Astrocyte (in vitro differentiated cells and primary cell): ENCODE measurements around the gene COL12A1. TPM values are rescaled to one million over a fixed set of nuclear protein-coding genes. Genes with fewer than 3 reads are reported as not detected.

Experiments used
- DNase-seq: peaks from one replicate; pipeline ENCODE4 v3.0.0-alpha.2; 2010; ENCODE audit warnings: low read depth
- FAIRE-seq: peaks from 2 replicates; lab custom pipeline; 2011; peaks lifted over from hg19 to GRCh38; lab: Jason Lieb, UNC
- H2AFZ ChIP-seq: 2 replicates; pipeline ENCODE4 v1.6.0; 2012; ENCODE audit warnings: low read depth, low read length, inconsistent platforms
- H3K27ac ChIP-seq: 2 replicates; pipeline ENCODE4 v1.5.1; 2011; ENCODE audit warnings: low read depth, low read length, inconsistent platforms
- H3K27me3 ChIP-seq: 2 replicates; pipeline ENCODE4 v1.6.0; 2011; ENCODE audit warnings: low read length, inconsistent platforms; ENCODE audit not compliant: insufficient read depth
- H3K36me3 ChIP-seq: 2 replicates; pipeline ENCODE4 v1.5.1; 2011; ENCODE audit warnings: low read length, inconsistent platforms; ENCODE audit not compliant: insufficient read depth
- H3K4me1 ChIP-seq: 2 replicates; pipeline ENCODE4 v1.5.1; 2011; ENCODE audit warnings: low read length, inconsistent platforms; ENCODE audit not compliant: insufficient read depth
- H3K4me2 ChIP-seq: 2 replicates; pipeline ENCODE4 v1.6.0; 2012; ENCODE audit warnings: low read length, inconsistent platforms
- H3K4me3 ChIP-seq: 2 replicates; pipeline ENCODE4 v1.5.1; 2011; ENCODE audit warnings: low read depth, mild to moderate bottlenecking, low read length, inconsistent platforms; ENCODE audit not compliant: insufficient read depth
- H3K79me2 ChIP-seq: 2 replicates; pipeline ENCODE4 v1.6.0; 2012; ENCODE audit warnings: mild to moderate bottlenecking, low read length, inconsistent platforms; ENCODE audit not compliant: insufficient read depth
- H3K9ac ChIP-seq: 2 replicates; pipeline ENCODE4 v1.6.0; 2012; ENCODE audit warnings: mild to moderate bottlenecking, low read length, inconsistent platforms
- H3K9me3 ChIP-seq: 2 replicates; pipeline ENCODE4 v1.5.1; 2012; ENCODE audit warnings: low read depth, mild to moderate bottlenecking, low read length, inconsistent platforms; ENCODE audit not compliant: insufficient read depth
- H4K20me1 ChIP-seq: 2 replicates; pipeline ENCODE4 v1.6.0; 2012; ENCODE audit warnings: low read length, inconsistent platforms; ENCODE audit not compliant: insufficient read depth
- H3K27ac Mint-ChIP-seq: one replicate; pipeline ENCODE4 v1.8.0; 2021; ENCODE audit warnings: mild to moderate bottlenecking, mixed read lengths; ENCODE audit not compliant: unreplicated experiment
- H3K27me3 Mint-ChIP-seq: one replicate; pipeline ENCODE4 v1.8.0; 2021; ENCODE audit warnings: low read depth, mixed read lengths; ENCODE audit not compliant: unreplicated experiment
- H3K36me3 Mint-ChIP-seq: one replicate; pipeline ENCODE4 v1.8.0; 2021; ENCODE audit warnings: low read depth, mixed read lengths; ENCODE audit not compliant: unreplicated experiment
- H3K4me1 Mint-ChIP-seq: one replicate; pipeline ENCODE4 v1.8.0; 2021; ENCODE audit warnings: low read depth, mixed read lengths; ENCODE audit not compliant: unreplicated experiment
- H3K4me3 Mint-ChIP-seq: one replicate; pipeline ENCODE4 v1.8.0; 2021; ENCODE audit warnings: mild to moderate bottlenecking, moderate library complexity, mixed read lengths; ENCODE audit not compliant: unreplicated experiment
- H3K9me3 Mint-ChIP-seq: one replicate; pipeline ENCODE4 v1.8.0; 2021; ENCODE audit warnings: mild to moderate bottlenecking, mixed read lengths; ENCODE audit not compliant: unreplicated experiment
- EZH2 ChIP-seq: IDR thresholded peaks from 2 replicates; pipeline ENCODE4 v1.6.1; 2012; ENCODE audit warnings: mild to moderate bottlenecking, low read length, inconsistent platforms; ENCODE audit not compliant: insufficient read depth
- total RNA-seq: library from RNA; stranded (reverse); gene quantifications from 2 replicates; pipeline ENCODE4 v1.2.1, GENCODE V29; 2021
- TF ChIP-seq, protein P1 (sequence below): IDR thresholded peaks from 2 replicates; pipeline ENCODE4 v1.5.1; 2011; ENCODE audit warnings: low read depth, mild to moderate bottlenecking, inconsistent platforms, low read length, moderate library complexity; ENCODE audit not compliant: insufficient read depth

COL12A1 gene
- total RNA-seq, 1 donor from 2014 or later = 106 TPM

DNA sequence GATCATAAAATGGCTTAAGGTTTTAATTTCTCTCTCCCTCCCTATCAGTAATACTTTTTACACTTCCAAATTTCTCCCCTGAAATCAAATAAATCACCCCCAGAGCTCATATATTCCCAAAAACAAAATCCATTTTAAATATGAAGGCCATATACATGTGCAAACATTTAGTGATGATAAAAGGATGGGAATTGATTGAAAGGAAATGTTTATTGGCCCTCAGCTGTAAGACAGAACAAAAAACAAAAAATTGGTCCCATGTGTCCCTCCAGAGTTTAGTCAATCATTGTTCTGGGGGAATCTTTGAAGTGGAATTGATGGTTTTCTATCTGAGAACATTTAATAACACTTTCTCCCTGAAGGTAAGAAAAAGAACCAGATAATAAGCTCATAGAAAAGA, 91.7 kb downstream of the COL12A1 start:
- Histone ChIP-seq H3K36me3 (peaks cover 14% of the 10 kb centered on the region), H3K27me3 (no peaks in the 10 kb centered on the region), H3K9ac (no peak overlapping the region), H3K9me3 (no peaks in the 10 kb centered on the region), H3K4me3 (no peak overlapping the region), H3K79me2 (no peaks in the 10 kb centered on the region), H2AFZ (no peak overlapping the region), H3K27ac (no peak overlapping the region), H3K4me1 (peaks cover 3% of the 10 kb centered on the region), H3K4me2 (no peak overlapping the region), H4K20me1 (no peaks in the 10 kb centered on the region)
- no peak overlapping the region for H3K4me3 Mint-ChIP-seq
- peaks cover 37% of the 10 kb centered on the region for H3K4me1 Mint-ChIP-seq
- H3K36me3 Mint-ChIP-seq = peaks cover 14% of the 10 kb centered on the region
- no peak overlapping the region for H3K27ac Mint-ChIP-seq
- TF ChIP-seq, protein P1, sequence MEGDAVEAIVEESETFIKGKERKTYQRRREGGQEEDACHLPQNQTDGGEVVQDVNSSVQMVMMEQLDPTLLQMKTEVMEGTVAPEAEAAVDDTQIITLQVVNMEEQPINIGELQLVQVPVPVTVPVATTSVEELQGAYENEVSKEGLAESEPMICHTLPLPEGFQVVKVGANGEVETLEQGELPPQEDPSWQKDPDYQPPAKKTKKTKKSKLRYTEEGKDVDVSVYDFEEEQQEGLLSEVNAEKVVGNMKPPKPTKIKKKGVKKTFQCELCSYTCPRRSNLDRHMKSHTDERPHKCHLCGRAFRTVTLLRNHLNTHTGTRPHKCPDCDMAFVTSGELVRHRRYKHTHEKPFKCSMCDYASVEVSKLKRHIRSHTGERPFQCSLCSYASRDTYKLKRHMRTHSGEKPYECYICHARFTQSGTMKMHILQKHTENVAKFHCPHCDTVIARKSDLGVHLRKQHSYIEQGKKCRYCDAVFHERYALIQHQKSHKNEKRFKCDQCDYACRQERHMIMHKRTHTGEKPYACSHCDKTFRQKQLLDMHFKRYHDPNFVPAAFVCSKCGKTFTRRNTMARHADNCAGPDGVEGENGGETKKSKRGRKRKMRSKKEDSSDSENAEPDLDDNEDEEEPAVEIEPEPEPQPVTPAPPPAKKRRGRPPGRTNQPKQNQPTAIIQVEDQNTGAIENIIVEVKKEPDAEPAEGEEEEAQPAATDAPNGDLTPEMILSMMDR = no peak
- no peak for TF ChIP-seq EZH2
- DNase-seq (no peak), FAIRE-seq (no peak)
- no peaks in the 10 kb centered on the region for H3K27me3 Mint-ChIP-seq
- no peaks in the 10 kb centered on the region for H3K9me3 Mint-ChIP-seq

DNA sequence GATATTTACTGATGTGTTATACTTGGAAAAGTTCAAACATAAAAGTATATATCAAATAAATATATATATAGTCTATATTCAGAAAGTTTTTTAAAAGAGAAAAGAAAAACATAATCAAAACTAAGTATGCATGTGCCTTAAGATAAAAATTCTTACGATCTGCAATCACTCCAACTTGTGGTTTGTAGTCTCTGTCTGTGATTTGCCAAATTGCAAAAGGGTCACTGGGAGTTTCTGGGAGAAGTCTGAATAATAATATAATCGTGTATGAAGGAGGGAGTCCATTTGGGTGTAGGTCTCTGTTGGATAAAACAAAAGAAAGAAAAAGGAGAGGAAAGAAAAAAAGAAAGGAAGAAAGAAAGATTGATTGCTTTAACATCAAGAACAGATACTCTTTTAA, 92.4 kb downstream of the COL12A1 start:
- TF ChIP-seq, protein P1 = no peak
- TF ChIP-seq EZH2 = no peak
- Mint-ChIP-seq H3K27ac (no peak overlapping the region), H3K9me3 (no peaks in the 10 kb centered on the region), H3K4me1 (peaks cover 29% of the 10 kb centered on the region), H3K4me3 (no peak overlapping the region), H3K36me3 (peaks cover 11% of the 10 kb centered on the region), H3K27me3 (no peaks in the 10 kb centered on the region)
- Histone ChIP-seq H3K79me2 (no peaks in the 10 kb centered on the region), H2AFZ (no peak overlapping the region), H3K4me2 (no peak overlapping the region), H3K4me3 (no peak overlapping the region), H4K20me1 (no peaks in the 10 kb centered on the region), H3K9me3 (no peaks in the 10 kb centered on the region), H3K27ac (no peak overlapping the region), H3K27me3 (no peaks in the 10 kb centered on the region), H3K4me1 (peaks cover 3% of the 10 kb centered on the region), H3K36me3 (peaks cover 12% of the 10 kb centered on the region), H3K9ac (no peak overlapping the region)
- DNase-seq (peak; percentile 43), FAIRE-seq (no peak)

DNA sequence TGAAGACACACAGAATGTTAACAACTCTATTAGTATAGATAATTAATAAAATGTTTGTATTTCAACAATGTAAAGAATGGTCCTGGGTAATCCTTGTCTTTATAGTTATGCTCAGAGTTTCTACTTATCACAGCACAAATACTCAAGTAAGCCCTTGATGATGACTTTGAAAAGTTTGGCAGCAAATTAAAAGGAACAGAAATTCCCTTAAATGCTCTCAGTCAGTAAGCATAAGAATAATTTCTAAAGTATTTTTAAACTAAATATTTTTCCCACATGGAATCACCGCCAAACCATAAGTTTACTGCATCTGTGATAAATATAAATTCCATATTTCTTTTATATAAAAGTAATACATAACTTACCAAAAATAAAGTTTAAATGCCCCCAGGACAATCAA, 96.1 kb downstream of the COL12A1 start:
- DNase-seq (no peak), FAIRE-seq (no peak)
- Histone ChIP-seq H3K4me2 (no peak overlapping the region), H3K79me2 (no peaks in the 10 kb centered on the region), H3K4me1 (no peaks in the 10 kb centered on the region), H4K20me1 (no peaks in the 10 kb centered on the region), H3K9ac (no peak overlapping the region), H3K27me3 (no peaks in the 10 kb centered on the region), H2AFZ (no peak overlapping the region), H3K4me3 (no peak overlapping the region), H3K36me3 (peaks cover 19% of the 10 kb centered on the region), H3K27ac (no peak overlapping the region), H3K9me3 (no peaks in the 10 kb centered on the region)
- peaks cover 4% of the 10 kb centered on the region for H3K36me3 Mint-ChIP-seq
- H3K4me3 Mint-ChIP-seq = no peak overlapping the region
- no peak for TF ChIP-seq EZH2
- TF ChIP-seq, protein P1 = no peak
- peaks cover 5% of the 10 kb centered on the region for H3K4me1 Mint-ChIP-seq
- H3K27ac Mint-ChIP-seq = no peak overlapping the region
- H3K27me3 Mint-ChIP-seq = no peaks in the 10 kb centered on the region
- H3K9me3 Mint-ChIP-seq = no peaks in the 10 kb centered on the region
